Mammary epithelial cell (primary cell): Measurements from ENCODE around the gene RAPGEF2.

Experiments used
- EZH2 ChIP-seq: IDR thresholded peaks from 2 replicates; pipeline ENCODE4 v1.6.1; 2012; ENCODE audit warnings: low read length, inconsistent platforms, borderline replicate concordance
- TF ChIP-seq, protein P1 (sequence below), 2 donors: IDR thresholded peaks in 1 of 2; conservative IDR thresholded peaks in 1 of 2; 2 replicates each; pipeline ENCODE4 v1.5.1; 2011 to 2012; ENCODE audit warnings: inconsistent platforms in 2 of 2, low read length in 2 of 2, mild to moderate bottlenecking in 2 of 2, control low read depth in 1 of 2, low read depth in 1 of 2; ENCODE audit not compliant: insufficient read depth in 1 of 2; ENCODE audit errors: extremely low read depth in 1 of 2

DNA sequence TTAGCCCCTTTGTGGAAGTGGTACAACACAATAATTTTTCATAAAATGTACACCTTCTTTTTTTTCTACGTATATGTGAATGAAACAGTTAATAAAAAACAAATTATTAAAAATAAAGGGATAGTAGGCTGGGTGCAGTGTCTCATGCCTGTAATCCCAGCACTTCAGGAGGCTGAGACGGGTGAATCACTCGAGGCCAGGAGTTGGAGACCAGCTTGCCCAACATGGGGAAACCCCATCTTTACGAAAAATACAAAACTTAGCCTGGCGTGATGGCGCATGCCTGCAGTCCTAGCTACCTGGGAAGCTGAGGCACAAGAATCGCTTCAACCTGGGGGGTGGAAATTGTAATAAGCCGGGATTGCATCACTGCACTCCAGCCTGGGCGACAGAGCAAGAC lies 244.9 kb downstream of the RAPGEF2 start:
- TF ChIP-seq, protein P1, sequence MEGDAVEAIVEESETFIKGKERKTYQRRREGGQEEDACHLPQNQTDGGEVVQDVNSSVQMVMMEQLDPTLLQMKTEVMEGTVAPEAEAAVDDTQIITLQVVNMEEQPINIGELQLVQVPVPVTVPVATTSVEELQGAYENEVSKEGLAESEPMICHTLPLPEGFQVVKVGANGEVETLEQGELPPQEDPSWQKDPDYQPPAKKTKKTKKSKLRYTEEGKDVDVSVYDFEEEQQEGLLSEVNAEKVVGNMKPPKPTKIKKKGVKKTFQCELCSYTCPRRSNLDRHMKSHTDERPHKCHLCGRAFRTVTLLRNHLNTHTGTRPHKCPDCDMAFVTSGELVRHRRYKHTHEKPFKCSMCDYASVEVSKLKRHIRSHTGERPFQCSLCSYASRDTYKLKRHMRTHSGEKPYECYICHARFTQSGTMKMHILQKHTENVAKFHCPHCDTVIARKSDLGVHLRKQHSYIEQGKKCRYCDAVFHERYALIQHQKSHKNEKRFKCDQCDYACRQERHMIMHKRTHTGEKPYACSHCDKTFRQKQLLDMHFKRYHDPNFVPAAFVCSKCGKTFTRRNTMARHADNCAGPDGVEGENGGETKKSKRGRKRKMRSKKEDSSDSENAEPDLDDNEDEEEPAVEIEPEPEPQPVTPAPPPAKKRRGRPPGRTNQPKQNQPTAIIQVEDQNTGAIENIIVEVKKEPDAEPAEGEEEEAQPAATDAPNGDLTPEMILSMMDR (conservative IDR thresholded peaks at IDR 0.05 in 1 of 2, IDR thresholded peaks at IDR 0.05 in 1 of 2; ENCODE audit: extremely low read depth in 1 of 2, insufficient read depth in 1 of 2, low read depth in 1 of 2, low read length in 2 of 2): no peak
- no peak for TF ChIP-seq EZH2
